Breast epithelium (tissue), 4 donors: ENCODE results near the gene PFKFB3. TPM values are rescaled to one million over a fixed set of nuclear protein-coding genes. Genes with fewer than 3 reads are reported as not detected.

Experiments
- DNase-seq, 2 donors: peaks; one replicate each; pipeline ENCODE4 v3.0.0-alpha.2; 2019; ENCODE audit warnings: low spot score in 2 of 2
- H3K27ac ChIP-seq, 2 donors: fragments of 200-600 bp; sonication (generic) in 1 of 2; one replicate each; pipeline ENCODE4 v1.5.1; 2016 to 2019; ENCODE audit warnings: mild to moderate bottlenecking in 1 of 2
- H3K27me3 ChIP-seq, 2 donors: fragments of 200-600 bp; sonication (generic) in 1 of 2; one replicate each; pipeline versions ENCODE4 v1.5.1 to v1.6.0; 2017 to 2019; ENCODE audit warnings: control low read depth in 1 of 2, mild to moderate bottlenecking in 1 of 2
- H3K36me3 ChIP-seq: fragments of 200-600 bp; one replicate; pipeline ENCODE4 v1.5.1; 2019
- H3K4me1 ChIP-seq, 2 donors: fragments of 200-600 bp; sonication (generic); one replicate each; pipeline ENCODE4 v1.5.1; 2016 to 2019; ENCODE audit warnings: control low read depth in 1 of 2
- H3K4me3 ChIP-seq, 3 donors: fragments of 200-600 bp; sonication (generic); 1 replicate in 2 of 3; 2 replicates in 1 of 3; pipeline ENCODE4 v1.5.1; 2016 to 2019; ENCODE audit warnings: mild to moderate bottlenecking in 3 of 3, moderate library complexity in 2 of 3
- H3K9me3 ChIP-seq, 2 donors: fragments of 200-600 bp; sonication (generic) in 1 of 2; one replicate each; pipeline ENCODE4 v1.5.1; 2016 to 2019; ENCODE audit warnings: control low read depth in 1 of 2
- POLR2A ChIP-seq: fragments of 450-650 bp; IDR thresholded peaks from one replicate; pipeline ENCODE4 v1.6.1; 2016; ENCODE audit warnings: antibody characterized with exemption, mild to moderate bottlenecking, moderate library complexity
- POLR2AphosphoS5 ChIP-seq, 3 donors: sonication (generic); formaldehyde crosslinking; IDR thresholded peaks; one replicate each; pipeline ENCODE4 v1.6.1; 2017; ENCODE audit warnings: antibody characterized with exemption in 3 of 3
- intact Hi-C: fragments of 100-400 bp; cut with DNase I; formaldehyde crosslinking; loops from one replicate; pipeline ENCODE4 v1.15.1; 2023; ENCODE audit warnings: low total_unique reads
- total RNA-seq, 3 donors: library from RNA; depleted of rRNA; stranded (reverse); fragments of >200 nt; gene quantifications; one replicate each; pipeline ENCODE4 v1.1.0, GENCODE V29; 2016
- TF ChIP-seq, protein P1 (sequence below), 3 donors: fragments of 450-650 bp; IDR thresholded peaks; one replicate each; pipeline ENCODE4 v1.5.1; 2016 to 2017; ENCODE audit warnings: antibody characterized with exemption in 3 of 3, mild to moderate bottlenecking in 3 of 3, moderate library complexity in 3 of 3

The PFKFB3 gene
- total RNA-seq, 3 donors from 2014 or later, result 94.8 to 240 (median 144) TPM

- Histone ChIP-seq H3K36me3 (peaks cover 4% of the 10 kb centered on the region), H3K27me3 (no peaks in the 10 kb centered on the region), H3K4me3 (no peak overlapping the region), H3K27ac (peak overlapping the region in 1 of 2 donors; percentile 50), H3K4me1 (peaks cover 4 to 5% of the 10 kb centered on the region in 2 donors), H3K9me3 (no peaks in the 10 kb centered on the region)
- TF ChIP-seq POLR2A, result no peak
- TF ChIP-seq POLR2AphosphoS5 (IDR thresholded peaks at IDR 0.05), result no peak
- TF ChIP-seq, protein P1, sequence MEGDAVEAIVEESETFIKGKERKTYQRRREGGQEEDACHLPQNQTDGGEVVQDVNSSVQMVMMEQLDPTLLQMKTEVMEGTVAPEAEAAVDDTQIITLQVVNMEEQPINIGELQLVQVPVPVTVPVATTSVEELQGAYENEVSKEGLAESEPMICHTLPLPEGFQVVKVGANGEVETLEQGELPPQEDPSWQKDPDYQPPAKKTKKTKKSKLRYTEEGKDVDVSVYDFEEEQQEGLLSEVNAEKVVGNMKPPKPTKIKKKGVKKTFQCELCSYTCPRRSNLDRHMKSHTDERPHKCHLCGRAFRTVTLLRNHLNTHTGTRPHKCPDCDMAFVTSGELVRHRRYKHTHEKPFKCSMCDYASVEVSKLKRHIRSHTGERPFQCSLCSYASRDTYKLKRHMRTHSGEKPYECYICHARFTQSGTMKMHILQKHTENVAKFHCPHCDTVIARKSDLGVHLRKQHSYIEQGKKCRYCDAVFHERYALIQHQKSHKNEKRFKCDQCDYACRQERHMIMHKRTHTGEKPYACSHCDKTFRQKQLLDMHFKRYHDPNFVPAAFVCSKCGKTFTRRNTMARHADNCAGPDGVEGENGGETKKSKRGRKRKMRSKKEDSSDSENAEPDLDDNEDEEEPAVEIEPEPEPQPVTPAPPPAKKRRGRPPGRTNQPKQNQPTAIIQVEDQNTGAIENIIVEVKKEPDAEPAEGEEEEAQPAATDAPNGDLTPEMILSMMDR (IDR thresholded peaks at IDR 0.05), result no peak
- intact Hi-C loops, result loop anchor here (10.0 kb wide), 1 partner anchor 98 kb away; no protein-coding TSS in a partner anchor
- no peak for DNase-seq
Observed at GRCh38 chr10:6212806-6213205, 10.1 kb downstream of the PFKFB3 start.

DNA sequence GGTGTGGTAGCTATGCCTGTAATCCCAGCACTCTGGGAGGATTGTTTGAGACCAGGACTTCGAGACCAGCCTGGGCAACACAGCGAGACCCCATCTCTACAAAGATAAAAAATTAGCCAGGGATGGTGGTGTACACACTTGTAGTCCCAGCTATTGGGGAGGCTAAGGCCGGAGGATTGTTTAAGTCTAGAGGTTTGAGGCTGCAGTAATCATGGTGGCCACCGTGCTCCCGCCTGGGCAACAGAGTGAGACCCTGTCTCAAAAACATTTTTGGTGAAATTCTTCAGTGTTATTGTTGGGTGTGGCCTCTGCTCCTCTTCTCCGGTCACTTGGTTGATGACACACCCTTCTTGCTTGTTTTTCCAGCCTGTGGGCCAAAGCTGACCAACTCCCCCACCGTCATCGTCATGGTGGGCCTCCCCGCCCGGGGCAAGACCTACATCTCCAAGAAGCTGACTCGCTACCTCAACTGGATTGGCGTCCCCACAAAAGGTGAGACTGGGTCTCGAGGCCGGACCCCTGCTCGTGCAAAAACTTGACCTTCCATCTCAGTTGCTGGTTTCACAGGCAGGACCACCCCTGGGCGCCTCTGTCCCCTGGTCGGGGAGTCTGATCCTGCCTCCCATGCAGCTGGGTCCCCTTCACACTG, 10.6 kb downstream of the PFKFB3 start:
- Histone ChIP-seq H3K36me3 (peaks cover 4% of the 10 kb centered on the region), H3K4me1 (peaks cover 4 to 5% of the 10 kb centered on the region in 2 donors), H3K9me3 (no peaks in the 10 kb centered on the region), H3K27ac (peak overlapping the region in 1 of 2 donors; percentile 50), H3K27me3 (no peaks in the 10 kb centered on the region), H3K4me3 (no peak overlapping the region)
- TF ChIP-seq, protein P1 (IDR thresholded peaks at IDR 0.05), result no peak
- no peak for TF ChIP-seq POLR2A
- no peak for TF ChIP-seq POLR2AphosphoS5 (IDR thresholded peaks at IDR 0.05)
- no peak for DNase-seq
- intact Hi-C loops, result loop anchor here (10.0 kb wide), 1 partner anchor 99 kb away; no protein-coding TSS in a partner anchor

GRCh38 chr10:6213908-6214307, 11.2 kb downstream of the PFKFB3 start:
- Histone ChIP-seq H3K4me1 (peaks cover 4 to 5% of the 10 kb centered on the region in 2 donors), H3K9me3 (no peaks in the 10 kb centered on the region), H3K4me3 (no peak overlapping the region), H3K36me3 (peaks cover 4% of the 10 kb centered on the region), H3K27me3 (no peaks in the 10 kb centered on the region), H3K27ac (no peak overlapping the region)
- intact Hi-C loops, result loop anchor here (10.0 kb wide), 1 partner anchor 99 kb away; no protein-coding TSS in a partner anchor
- TF ChIP-seq, protein P1 (IDR thresholded peaks at IDR 0.05), result no peak
- no peak for TF ChIP-seq POLR2AphosphoS5 (IDR thresholded peaks at IDR 0.05)
- TF ChIP-seq POLR2A, result no peak
- no peak for DNase-seq

GRCh38 chr10:6214612-6215011, 11.9 kb downstream of the PFKFB3 start:
- Histone ChIP-seq H3K36me3 (peaks cover 4% of the 10 kb centered on the region), H3K4me3 (no peak overlapping the region), H3K27me3 (no peaks in the 10 kb centered on the region), H3K27ac (peak overlapping the region in 1 of 2 donors; percentile 7), H3K4me1 (peaks cover 4 to 5% of the 10 kb centered on the region in 2 donors), H3K9me3 (no peaks in the 10 kb centered on the region)
- DNase-seq, result no peak
- intact Hi-C loops, result loop anchor here (10.0 kb wide), 1 partner anchor 100 kb away; no protein-coding TSS in a partner anchor
- TF ChIP-seq, protein P1 (IDR thresholded peaks at IDR 0.05), result no peak
- TF ChIP-seq POLR2A (no peak), POLR2AphosphoS5 (IDR thresholded peaks at IDR 0.05) (no peak)

- Histone ChIP-seq H3K9me3 (no peaks in the 10 kb centered on the region), H3K4me3 (no peak overlapping the region), H3K36me3 (peaks cover 4% of the 10 kb centered on the region), H3K27me3 (no peaks in the 10 kb centered on the region), H3K4me1 (peaks cover 4 to 5% of the 10 kb centered on the region in 2 donors), H3K27ac (no peak overlapping the region)
- TF ChIP-seq POLR2AphosphoS5 (IDR thresholded peaks at IDR 0.05), result no peak
- no peak for TF ChIP-seq POLR2A
- TF ChIP-seq, protein P1 (IDR thresholded peaks at IDR 0.05), result no peak
- intact Hi-C loops, result loop anchor here (10.0 kb wide), 1 partner anchor 100 kb away; no protein-coding TSS in a partner anchor
- no peak for DNase-seq
Observed at GRCh38 chr10:6215241-6215640, 12.5 kb downstream of the PFKFB3 start.
